Liver (tissue), 9 donors: ENCODE results near the gene SLC25A26. TPM values are rescaled to one million over a fixed set of nuclear protein-coding genes. Genes with fewer than 3 reads are reported as not detected.
"Not testable (repeated sequence)": the region's sequence is repeated elsewhere in the genome, so short reads cannot be mapped to it uniquely, and the experiment has no call there.

Experiments
- DNase-seq: peaks from one replicate; pipeline ENCODE4 v3.0.0-alpha.2; 2017; ENCODE audit warnings: low spot score
- H3K27ac ChIP-seq, 2 donors: one replicate each; pipeline ENCODE4 v1.7.0; 2013; ENCODE audit warnings: inconsistent platforms in 2 of 2, low read length in 2 of 2, control low read depth in 1 of 2, low read depth in 1 of 2, mild to moderate bottlenecking in 1 of 2
- H3K27me3 ChIP-seq, 4 donors: one replicate each; pipeline versions ENCODE4 v1.6.1 to v1.7.0; 2013; ENCODE audit warnings: low read length in 3 of 4, inconsistent platforms in 1 of 4, mild to moderate bottlenecking in 1 of 4, moderate library complexity in 1 of 4; ENCODE audit not compliant: control insufficient read depth in 4 of 4, insufficient read depth in 4 of 4
- H3K36me3 ChIP-seq, 4 donors: one replicate each; pipeline versions ENCODE4 v1.6.1 to v1.7.0; 2013; ENCODE audit warnings: low read length in 3 of 4, mild to moderate bottlenecking in 3 of 4, low read depth in 1 of 4, moderate library complexity in 1 of 4; ENCODE audit not compliant: control insufficient read depth in 4 of 4, insufficient read depth in 3 of 4
- H3K4me1 ChIP-seq, 4 donors: one replicate each; pipeline versions ENCODE4 v1.6.1 to v1.7.0; 2013; ENCODE audit warnings: low read length in 3 of 4, mild to moderate bottlenecking in 3 of 4, moderate library complexity in 1 of 4; ENCODE audit not compliant: control insufficient read depth in 4 of 4, insufficient read depth in 4 of 4
- H3K4me3 ChIP-seq, 3 donors: one replicate each; pipeline versions ENCODE4 v1.6.1 to v1.7.0; 2013; ENCODE audit warnings: low read length in 3 of 3, control low read depth in 1 of 3, low read depth in 1 of 3, mild to moderate bottlenecking in 1 of 3
- H3K9ac ChIP-seq, 2 donors: one replicate each; pipeline ENCODE4 v1.7.0; 2013; ENCODE audit warnings: low read length in 2 of 2, mild to moderate bottlenecking in 2 of 2, moderate library complexity in 2 of 2, control low read depth in 1 of 2, low read depth in 1 of 2
- H3K9me3 ChIP-seq, 4 donors: one replicate each; pipeline versions ENCODE4 v1.6.1 to v1.7.0; 2013; ENCODE audit warnings: low read length in 3 of 4; ENCODE audit not compliant: control insufficient read depth in 4 of 4
- EGR1 ChIP-seq, 2 donors: IDR thresholded peaks; 2 replicates each; pipeline ENCODE4 v1.6.1; 2016 to 2018; ENCODE audit warnings: antibody characterized with exemption in 2 of 2, low read depth in 2 of 2
- FOXA1 ChIP-seq: IDR thresholded peaks from 2 replicates; pipeline ENCODE4 v1.6.1; 2016; ENCODE audit warnings: antibody characterized with exemption
- FOXA2 ChIP-seq: IDR thresholded peaks from 2 replicates; pipeline ENCODE4 v1.6.1; 2016; ENCODE audit warnings: antibody characterized with exemption
- GABPA ChIP-seq, 2 donors: IDR thresholded peaks in 1 of 2; conservative IDR thresholded peaks in 1 of 2; 2 replicates each; pipeline ENCODE4 v1.6.1; 2016; ENCODE audit warnings: antibody characterized with exemption in 2 of 2, mild to moderate bottlenecking in 1 of 2, moderate library complexity in 1 of 2
- HNF4A ChIP-seq, 2 donors: conservative IDR thresholded peaks; 2 replicates each; pipeline ENCODE4 v1.6.1; 2016; ENCODE audit warnings: antibody characterized with exemption in 2 of 2, mild to moderate bottlenecking in 2 of 2
- HNF4G ChIP-seq: IDR thresholded peaks from 2 replicates; pipeline ENCODE4 v1.6.1; 2016; ENCODE audit warnings: antibody characterized with exemption
- JUND ChIP-seq, 2 donors: IDR thresholded peaks; 2 replicates each; pipeline ENCODE4 v1.6.1; 2016; ENCODE audit warnings: antibody characterized with exemption in 2 of 2
- NR2F2 ChIP-seq: IDR thresholded peaks from 2 replicates; pipeline ENCODE4 v1.6.1; 2016; ENCODE audit warnings: antibody characterized with exemption
- RAD21 ChIP-seq, 2 donors: IDR thresholded peaks; 2 replicates each; pipeline ENCODE4 v1.6.1; 2016; ENCODE audit warnings: antibody characterized with exemption in 2 of 2, mild to moderate bottlenecking in 2 of 2
- RXRA ChIP-seq, 2 donors: IDR thresholded peaks; 2 replicates each; pipeline ENCODE4 v1.6.1; 2017 to 2018; ENCODE audit warnings: antibody characterized with exemption in 2 of 2, mild to moderate bottlenecking in 1 of 2
- SP1 ChIP-seq: IDR thresholded peaks from 2 replicates; pipeline ENCODE4 v1.6.1; 2018; ENCODE audit warnings: antibody characterized with exemption, mild to moderate bottlenecking
- WGBS: extraction: QIAGEN DNeasy Blood & Tissue Kit; methylation state at CpG from one replicate; pipeline ENCODE4 v1.1.7; 2013; 5-methylcytosine and 5-hydroxymethylcytosine counted together
- polyA plus RNA-seq, 2 donors: library from polyadenylated mRNA; stranded (reverse) in 1 of 2; unstranded in 1 of 2; fragments of 200-250 nt in 1 of 2; fragments of >200 nt in 1 of 2; fragmentation: Nextera tagmentation in 1 of 2; extraction: Ambion mirVana in 1 of 2; gene quantifications; one replicate each; pipeline versions ENCODE4 v1.2.1 to v1.2.3, GENCODE V29; 2013 to 2015
- total RNA-seq, 2 donors: library from RNA; depleted of rRNA; stranded (reverse); fragments of >200 nt; gene quantifications; one replicate each; pipeline ENCODE4 v1.2.3, GENCODE V29; 2014
- TF ChIP-seq, protein P1 (sequence below): IDR thresholded peaks from 2 replicates; pipeline ENCODE4 v1.6.1; 2016; ENCODE audit warnings: antibody characterized with exemption, mild to moderate bottlenecking
- TF ChIP-seq, protein P2 (sequence below): IDR thresholded peaks from 2 replicates; pipeline ENCODE4 v1.6.1; 2016; ENCODE audit warnings: antibody characterized with exemption
- TF ChIP-seq, protein P3 (sequence below): IDR thresholded peaks from 2 replicates; pipeline ENCODE4 v1.6.1; 2016; ENCODE audit warnings: antibody characterized with exemption
- TF ChIP-seq, protein P4 (sequence below): fragments of 150-350 bp; IDR thresholded peaks from 2 replicates; pipeline ENCODE4 v1.5.1; 2017; ENCODE audit warnings: improper control_type of control experiment, low read depth, low read length; ENCODE audit not compliant: missing input control
- TF ChIP-seq, protein P5 (sequence below): IDR thresholded peaks from 2 replicates; pipeline ENCODE4 v1.6.1; 2016; ENCODE audit warnings: antibody characterized with exemption
- donor health status: healthy.
- donor health status: healthy.
- donor health status: healthy.
- donor health status: healthy.
- donor health status: healthy.

The SLC25A26 gene
- total and polyA plus RNA-seq, 4 donors: 9.9 to 21.6 (median 12.8) TPM

DNA sequence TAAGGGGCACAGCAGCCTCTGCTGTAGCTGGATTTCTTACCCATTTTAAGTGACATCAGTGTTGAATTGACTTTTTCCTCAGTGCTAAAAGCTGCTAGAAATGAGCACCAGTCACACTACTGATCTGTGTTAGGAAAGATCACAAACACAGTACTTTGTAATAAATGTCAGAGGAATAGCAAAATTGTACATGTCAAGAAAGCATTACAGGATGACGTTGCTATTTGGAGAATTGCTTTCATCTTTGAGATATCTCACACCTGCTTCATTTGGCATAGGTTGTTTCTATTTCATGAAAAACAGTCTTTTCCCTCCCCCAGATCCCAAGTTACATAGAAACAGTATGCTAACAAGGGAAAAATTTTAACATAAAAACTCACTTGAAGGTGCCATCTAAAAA, 77.8 kb downstream of the SLC25A26 start:
- peaks cover 6 to 32% (median 18%) of the 10 kb centered on the region in 4 donors for H3K4me1 ChIP-seq
- TF ChIP-seq, protein P1, sequence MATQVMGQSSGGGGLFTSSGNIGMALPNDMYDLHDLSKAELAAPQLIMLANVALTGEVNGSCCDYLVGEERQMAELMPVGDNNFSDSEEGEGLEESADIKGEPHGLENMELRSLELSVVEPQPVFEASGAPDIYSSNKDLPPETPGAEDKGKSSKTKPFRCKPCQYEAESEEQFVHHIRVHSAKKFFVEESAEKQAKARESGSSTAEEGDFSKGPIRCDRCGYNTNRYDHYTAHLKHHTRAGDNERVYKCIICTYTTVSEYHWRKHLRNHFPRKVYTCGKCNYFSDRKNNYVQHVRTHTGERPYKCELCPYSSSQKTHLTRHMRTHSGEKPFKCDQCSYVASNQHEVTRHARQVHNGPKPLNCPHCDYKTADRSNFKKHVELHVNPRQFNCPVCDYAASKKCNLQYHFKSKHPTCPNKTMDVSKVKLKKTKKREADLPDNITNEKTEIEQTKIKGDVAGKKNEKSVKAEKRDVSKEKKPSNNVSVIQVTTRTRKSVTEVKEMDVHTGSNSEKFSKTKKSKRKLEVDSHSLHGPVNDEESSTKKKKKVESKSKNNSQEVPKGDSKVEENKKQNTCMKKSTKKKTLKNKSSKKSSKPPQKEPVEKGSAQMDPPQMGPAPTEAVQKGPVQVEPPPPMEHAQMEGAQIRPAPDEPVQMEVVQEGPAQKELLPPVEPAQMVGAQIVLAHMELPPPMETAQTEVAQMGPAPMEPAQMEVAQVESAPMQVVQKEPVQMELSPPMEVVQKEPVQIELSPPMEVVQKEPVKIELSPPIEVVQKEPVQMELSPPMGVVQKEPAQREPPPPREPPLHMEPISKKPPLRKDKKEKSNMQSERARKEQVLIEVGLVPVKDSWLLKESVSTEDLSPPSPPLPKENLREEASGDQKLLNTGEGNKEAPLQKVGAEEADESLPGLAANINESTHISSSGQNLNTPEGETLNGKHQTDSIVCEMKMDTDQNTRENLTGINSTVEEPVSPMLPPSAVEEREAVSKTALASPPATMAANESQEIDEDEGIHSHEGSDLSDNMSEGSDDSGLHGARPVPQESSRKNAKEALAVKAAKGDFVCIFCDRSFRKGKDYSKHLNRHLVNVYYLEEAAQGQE: no peak
- WGBS: 42% methylated on average over 1 of the region's 1 CpG
- no peak overlapping the region for H3K9ac ChIP-seq
- no peaks in the 10 kb centered on the region for H3K27me3 ChIP-seq
- no peaks in the 10 kb centered on the region for H3K9me3 ChIP-seq
- no peak overlapping the region for H3K4me3 ChIP-seq
- DNase-seq: no peak
- H3K27ac ChIP-seq: no peak overlapping the region
- H3K36me3 ChIP-seq: no peaks in the 10 kb centered on the region

DNA sequence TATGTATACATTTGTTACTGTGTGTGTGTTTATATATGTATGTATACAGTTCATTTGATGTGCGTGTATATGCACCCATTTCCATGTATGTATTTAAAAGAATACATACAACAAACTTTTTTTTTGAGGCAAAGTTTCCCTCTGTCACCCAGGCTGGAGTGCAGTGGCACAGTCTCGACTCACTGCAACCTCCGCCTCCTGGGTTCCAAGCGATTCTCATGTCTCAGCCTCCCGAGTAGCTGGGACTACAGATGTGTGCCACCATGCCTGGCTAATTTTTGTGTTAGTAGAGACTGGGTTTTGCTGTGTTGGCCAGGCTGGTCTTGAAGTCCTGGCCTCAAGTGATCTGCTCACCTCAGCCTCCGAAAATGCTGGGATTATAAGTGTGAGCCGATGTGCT, 78.3 kb downstream of the SLC25A26 start:
- not testable (repeated sequence) for H3K27me3 ChIP-seq, H3K27ac ChIP-seq, H3K36me3 ChIP-seq, H3K9me3 ChIP-seq, H3K9ac ChIP-seq, DNase-seq, H3K4me3 ChIP-seq
- peaks cover 6 to 32% (median 18%) of the 10 kb centered on the region in 4 donors for H3K4me1 ChIP-seq
- WGBS: 63% methylated on average over 7 of the region's 7 CpGs

DNA sequence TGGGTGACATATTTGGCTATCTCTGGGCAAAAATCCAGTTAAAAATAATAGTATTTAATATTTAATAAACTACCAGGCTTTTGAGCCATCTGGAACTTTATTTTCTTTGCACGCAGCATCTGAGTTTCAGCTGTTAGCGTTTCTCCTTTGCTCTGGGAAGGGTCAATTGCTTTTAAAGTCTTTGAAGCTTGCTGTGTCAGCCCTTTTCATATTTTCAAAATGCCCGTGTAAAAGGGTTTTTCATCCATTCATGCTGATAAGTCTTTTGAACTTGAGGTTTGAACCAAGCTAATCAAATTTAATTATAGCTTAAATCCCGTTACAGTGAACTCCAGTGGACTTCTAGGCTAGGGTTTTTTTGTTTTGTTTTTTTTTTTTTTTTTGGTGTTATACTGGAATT, 79.1 kb downstream of the SLC25A26 start:
- H3K4me1 ChIP-seq: peaks cover 6 to 32% (median 18%) of the 10 kb centered on the region in 4 donors
- 31% methylated on average over 4 of the region's 4 CpGs for WGBS
- H3K9ac ChIP-seq: peak overlapping the region in 1 of 2 donors; percentile 65

More for the DNA sequence above, 79.1 kb downstream of the SLC25A26 start:
- no peaks in the 10 kb centered on the region for H3K9me3 ChIP-seq
- H3K27ac ChIP-seq: no peak overlapping the region
- TF ChIP-seq, protein P2, sequence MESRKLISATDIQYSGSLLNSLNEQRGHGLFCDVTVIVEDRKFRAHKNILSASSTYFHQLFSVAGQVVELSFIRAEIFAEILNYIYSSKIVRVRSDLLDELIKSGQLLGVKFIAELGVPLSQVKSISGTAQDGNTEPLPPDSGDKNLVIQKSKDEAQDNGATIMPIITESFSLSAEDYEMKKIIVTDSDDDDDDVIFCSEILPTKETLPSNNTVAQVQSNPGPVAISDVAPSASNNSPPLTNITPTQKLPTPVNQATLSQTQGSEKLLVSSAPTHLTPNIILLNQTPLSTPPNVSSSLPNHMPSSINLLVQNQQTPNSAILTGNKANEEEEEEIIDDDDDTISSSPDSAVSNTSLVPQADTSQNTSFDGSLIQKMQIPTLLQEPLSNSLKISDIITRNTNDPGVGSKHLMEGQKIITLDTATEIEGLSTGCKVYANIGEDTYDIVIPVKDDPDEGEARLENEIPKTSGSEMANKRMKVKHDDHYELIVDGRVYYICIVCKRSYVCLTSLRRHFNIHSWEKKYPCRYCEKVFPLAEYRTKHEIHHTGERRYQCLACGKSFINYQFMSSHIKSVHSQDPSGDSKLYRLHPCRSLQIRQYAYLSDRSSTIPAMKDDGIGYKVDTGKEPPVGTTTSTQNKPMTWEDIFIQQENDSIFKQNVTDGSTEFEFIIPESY: no peak
- TF ChIP-seq GABPA (IDR thresholded peaks at IDR 0.05 in 1 of 2, conservative IDR thresholded peaks at IDR 0.05 in 1 of 2): no peak
- TF ChIP-seq, protein P3, sequence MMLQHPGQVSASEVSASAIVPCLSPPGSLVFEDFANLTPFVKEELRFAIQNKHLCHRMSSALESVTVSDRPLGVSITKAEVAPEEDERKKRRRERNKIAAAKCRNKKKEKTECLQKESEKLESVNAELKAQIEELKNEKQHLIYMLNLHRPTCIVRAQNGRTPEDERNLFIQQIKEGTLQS: no peak
- no peak for TF ChIP-seq NR2F2
- TF ChIP-seq HNF4G: no peak
- TF ChIP-seq, protein P4, sequence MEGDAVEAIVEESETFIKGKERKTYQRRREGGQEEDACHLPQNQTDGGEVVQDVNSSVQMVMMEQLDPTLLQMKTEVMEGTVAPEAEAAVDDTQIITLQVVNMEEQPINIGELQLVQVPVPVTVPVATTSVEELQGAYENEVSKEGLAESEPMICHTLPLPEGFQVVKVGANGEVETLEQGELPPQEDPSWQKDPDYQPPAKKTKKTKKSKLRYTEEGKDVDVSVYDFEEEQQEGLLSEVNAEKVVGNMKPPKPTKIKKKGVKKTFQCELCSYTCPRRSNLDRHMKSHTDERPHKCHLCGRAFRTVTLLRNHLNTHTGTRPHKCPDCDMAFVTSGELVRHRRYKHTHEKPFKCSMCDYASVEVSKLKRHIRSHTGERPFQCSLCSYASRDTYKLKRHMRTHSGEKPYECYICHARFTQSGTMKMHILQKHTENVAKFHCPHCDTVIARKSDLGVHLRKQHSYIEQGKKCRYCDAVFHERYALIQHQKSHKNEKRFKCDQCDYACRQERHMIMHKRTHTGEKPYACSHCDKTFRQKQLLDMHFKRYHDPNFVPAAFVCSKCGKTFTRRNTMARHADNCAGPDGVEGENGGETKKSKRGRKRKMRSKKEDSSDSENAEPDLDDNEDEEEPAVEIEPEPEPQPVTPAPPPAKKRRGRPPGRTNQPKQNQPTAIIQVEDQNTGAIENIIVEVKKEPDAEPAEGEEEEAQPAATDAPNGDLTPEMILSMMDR: no peak
- TF ChIP-seq RXRA (IDR thresholded peaks at IDR 0.05): no peak
- TF ChIP-seq RAD21 (IDR thresholded peaks at IDR 0.05): no peak
- no peak for TF ChIP-seq JUND (IDR thresholded peaks at IDR 0.05)
- no peak for TF ChIP-seq FOXA2
- TF ChIP-seq EGR1 (IDR thresholded peaks at IDR 0.05; ENCODE audit: low read depth in 2 of 2): no peak
- TF ChIP-seq HNF4A (conservative IDR thresholded peaks at IDR 0.05): no peak
- no peak for TF ChIP-seq SP1
- TF ChIP-seq, protein P5, sequence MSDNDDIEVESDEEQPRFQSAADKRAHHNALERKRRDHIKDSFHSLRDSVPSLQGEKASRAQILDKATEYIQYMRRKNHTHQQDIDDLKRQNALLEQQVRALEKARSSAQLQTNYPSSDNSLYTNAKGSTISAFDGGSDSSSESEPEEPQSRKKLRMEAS: no peak
- TF ChIP-seq, protein P1: no peak
- no peak for TF ChIP-seq FOXA1
- DNase-seq: no peak
- no peak overlapping the region for H3K4me3 ChIP-seq
- H3K27me3 ChIP-seq: no peaks in the 10 kb centered on the region
- H3K36me3 ChIP-seq: no peaks in the 10 kb centered on the region
